T-helper 22 cell (primary cell): ENCODE measurements around the gene PDIA2.

Experiments
- DNase-seq: peaks from one replicate; pipeline ENCODE4 v3.0.0-alpha.2; 2020; ENCODE audit warnings: low read depth

The PDIA2 gene

GRCh38 chr16:280991-281659 lies 1.8 kb upstream of the PDIA2 start:
- DNase-seq: no peak

- DNase-seq: no peak
These were observed 1.2 kb upstream of the PDIA2 start for GRCh38 chr16:281660-282255.

GRCh38 chr16:282491-282890 lies 473 bp upstream of the PDIA2 start:
- DNase-seq: no peak

GRCh38 chr16:284204-285120 lies 1.5 kb downstream of the PDIA2 start:
- DNase-seq: no peak

GRCh38 chr16:285146-286055 lies 2.4 kb downstream of the PDIA2 start:
- no peak for DNase-seq

- no peak for DNase-seq
These were observed 3.7 kb downstream of the PDIA2 start for GRCh38 chr16:286491-287297.

GRCh38 chr16:287298-287811 lies 4.4 kb downstream of the PDIA2 start:
- no peak for DNase-seq

- no peak for DNase-seq
These were observed 5.3 kb downstream of the PDIA2 start for GRCh38 chr16:287981-288920.

- no peak for DNase-seq
These were observed 6.5 kb downstream of the PDIA2 start for GRCh38 chr16:289395-289997.

GRCh38 chr16:290015-290680 lies 7.2 kb downstream of the PDIA2 start:
- DNase-seq: no peak

- no peak for DNase-seq
These were observed 7.9 kb downstream of the PDIA2 start for GRCh38 chr16:290681-291405.

- no peak for DNase-seq
These were observed 8.6 kb downstream of the PDIA2 start for GRCh38 chr16:291539-291938.

- no peak for DNase-seq
These were observed 10.2 kb downstream of the PDIA2 start for GRCh38 chr16:293043-293775.

- DNase-seq: no peak
These were observed 13.3 kb downstream of the PDIA2 start for GRCh38 chr16:296276-296675.

- no peak for DNase-seq
These were observed 14.0 kb downstream of the PDIA2 start for GRCh38 chr16:296806-297510.

- no peak for DNase-seq
These were observed 14.9 kb downstream of the PDIA2 start for GRCh38 chr16:297832-298231.

GRCh38 chr16:301235-301634 lies 18.3 kb downstream of the PDIA2 start:
- DNase-seq: no peak
